A673 (cell line): ENCODE results near the gene ANAPC5. TPM values are rescaled to one million over a fixed set of nuclear protein-coding genes. Genes with fewer than 3 reads are reported as not detected.

Experiments used
- BruUV-seq: library from RNA; stranded (reverse); fragments of 400-500 nt; replicated peaks from 2 replicates; lab custom pipeline; 2021; lab: Mats Ljungman, UMichigan
- CTCF ChIA-PET: fragments of 300-600 bp; sonication (Branson Sonifier 250); formaldehyde crosslinking; loops from one replicate; lab custom pipeline; 2022; ENCODE audit warnings: antibody characterized with exemption; lab: Charles Lee
- POLR2A ChIA-PET: fragments of 300-600 bp; sonication (Branson Sonifier 250); formaldehyde crosslinking; loops from one replicate; lab custom pipeline; 2022; ENCODE audit warnings: antibody characterized with exemption; ENCODE audit not compliant: low non-redundant PET; lab: Charles Lee
- DNase-seq: peaks from one replicate; pipeline ENCODE4 v3.0.0-alpha.2; 2015; ENCODE audit warnings: low spot score
- H3K27ac ChIP-seq: fragments of 200-600 bp; sonication (generic); 2 replicates; pipeline ENCODE4 v1.5.1; 2016; ENCODE audit warnings: mixed run types, low read depth, mild to moderate bottlenecking, mixed read lengths, antibody characterized with exemption, low read length; ENCODE audit not compliant: poor library complexity, severe bottlenecking
- H3K27me3 ChIP-seq: fragments of 200-600 bp; sonication (generic); replicated peaks from 2 replicates; pipeline ENCODE4 v1.6.1; 2017; ENCODE audit warnings: mixed run types, low read depth, mild to moderate bottlenecking, mixed read lengths, antibody characterized with exemption, low read length; ENCODE audit not compliant: insufficient read depth, poor library complexity
- H3K36me3 ChIP-seq: fragments of 200-600 bp; sonication (generic); 2 replicates; pipeline ENCODE4 v1.6.1; 2016; ENCODE audit warnings: mixed run types, mild to moderate bottlenecking, mixed read lengths, antibody characterized with exemption, low read length; ENCODE audit not compliant: insufficient read depth, poor library complexity, severe bottlenecking
- H3K4me1 ChIP-seq: fragments of 200-600 bp; sonication (generic); 2 replicates; pipeline ENCODE4 v1.6.1; 2017; ENCODE audit warnings: mixed run types, mild to moderate bottlenecking, mixed read lengths, antibody characterized with exemption, low read length; ENCODE audit not compliant: insufficient read depth, poor library complexity, severe bottlenecking
- H3K4me3 ChIP-seq: fragments of 200-600 bp; sonication (generic); 2 replicates; pipeline ENCODE4 v1.5.1; 2016; ENCODE audit warnings: low read depth, mixed run types, mild to moderate bottlenecking, mixed read lengths, low read length; ENCODE audit not compliant: poor library complexity, severe bottlenecking
- H3K9me3 ChIP-seq: fragments of 200-600 bp; sonication (generic); 2 replicates; pipeline ENCODE4 v1.6.1; 2016; ENCODE audit warnings: mixed run types, low read depth, mild to moderate bottlenecking, mixed read lengths, antibody characterized with exemption, low read length; ENCODE audit not compliant: poor library complexity, severe bottlenecking
- EZH2 ChIP-seq: fragments of 200-600 bp; sonication (generic); IDR thresholded peaks from 2 replicates; pipeline ENCODE4 v1.6.1; 2017; ENCODE audit warnings: borderline replicate concordance, low read depth, mild to moderate bottlenecking, mixed read lengths, antibody characterized with exemption, low read length; ENCODE audit not compliant: poor library complexity, severe bottlenecking
- intact Hi-C: fragments of 100-400 bp; cut with micrococcal nuclease; formaldehyde crosslinking; loops from one replicate; pipeline ENCODE4 v1.10.0; 2022; ENCODE audit not compliant: unreplicated experiment
- total RNA-seq: library from RNA; stranded (reverse); gene quantifications from 2 replicates; pipeline ENCODE4 v1.2.3, GENCODE V29; 2021
- TF ChIP-seq, protein P1 (sequence below): fragments of 300-800, 200-600 bp; sonication (generic); conservative IDR thresholded peaks from 2 replicates; pipeline ENCODE4 v1.5.1; 2017; ENCODE audit warnings: low read depth, mild to moderate bottlenecking, antibody characterized with exemption, low read length, moderate library complexity, mixed read lengths

Gene ANAPC5
- total RNA-seq, 1 experiment from 2014 or later: 142 TPM

DNA sequence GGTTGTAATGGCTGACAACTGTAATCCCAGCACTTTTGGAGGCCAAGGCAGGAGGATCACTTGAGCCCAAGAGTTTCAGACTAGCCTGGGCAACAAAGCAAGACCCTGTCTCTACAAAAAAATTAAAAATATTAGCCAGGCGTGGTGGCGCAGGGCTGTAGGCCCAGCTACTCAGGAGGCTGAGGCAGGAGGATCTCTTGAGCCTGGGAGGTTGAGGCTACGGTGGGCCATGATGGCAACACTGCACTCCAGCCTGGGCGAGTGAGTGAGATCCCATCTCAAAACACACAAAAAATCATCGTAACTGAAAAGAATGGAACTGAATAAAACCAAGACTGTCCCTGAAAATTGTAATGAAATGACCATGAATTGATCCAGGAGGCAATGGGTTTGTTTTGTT, 61.8 kb downstream of the ANAPC5 start:
- no peak for TF ChIP-seq EZH2
- TF ChIP-seq, protein P1, sequence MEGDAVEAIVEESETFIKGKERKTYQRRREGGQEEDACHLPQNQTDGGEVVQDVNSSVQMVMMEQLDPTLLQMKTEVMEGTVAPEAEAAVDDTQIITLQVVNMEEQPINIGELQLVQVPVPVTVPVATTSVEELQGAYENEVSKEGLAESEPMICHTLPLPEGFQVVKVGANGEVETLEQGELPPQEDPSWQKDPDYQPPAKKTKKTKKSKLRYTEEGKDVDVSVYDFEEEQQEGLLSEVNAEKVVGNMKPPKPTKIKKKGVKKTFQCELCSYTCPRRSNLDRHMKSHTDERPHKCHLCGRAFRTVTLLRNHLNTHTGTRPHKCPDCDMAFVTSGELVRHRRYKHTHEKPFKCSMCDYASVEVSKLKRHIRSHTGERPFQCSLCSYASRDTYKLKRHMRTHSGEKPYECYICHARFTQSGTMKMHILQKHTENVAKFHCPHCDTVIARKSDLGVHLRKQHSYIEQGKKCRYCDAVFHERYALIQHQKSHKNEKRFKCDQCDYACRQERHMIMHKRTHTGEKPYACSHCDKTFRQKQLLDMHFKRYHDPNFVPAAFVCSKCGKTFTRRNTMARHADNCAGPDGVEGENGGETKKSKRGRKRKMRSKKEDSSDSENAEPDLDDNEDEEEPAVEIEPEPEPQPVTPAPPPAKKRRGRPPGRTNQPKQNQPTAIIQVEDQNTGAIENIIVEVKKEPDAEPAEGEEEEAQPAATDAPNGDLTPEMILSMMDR: no peak
- Histone ChIP-seq H3K36me3 (peaks cover 7% of the 10 kb centered on the region), H3K4me3 (no peak overlapping the region), H3K27me3 (no peaks in the 10 kb centered on the region), H3K27ac (no peak overlapping the region), H3K9me3 (no peaks in the 10 kb centered on the region), H3K4me1 (peaks cover 8% of the 10 kb centered on the region)
- BruUV-seq: no TSS peak
- POLR2A ChIA-PET: no interaction called here
- DNase-seq: no peak
- intact Hi-C loops: no loop called here
- CTCF ChIA-PET: no interaction called here

DNA sequence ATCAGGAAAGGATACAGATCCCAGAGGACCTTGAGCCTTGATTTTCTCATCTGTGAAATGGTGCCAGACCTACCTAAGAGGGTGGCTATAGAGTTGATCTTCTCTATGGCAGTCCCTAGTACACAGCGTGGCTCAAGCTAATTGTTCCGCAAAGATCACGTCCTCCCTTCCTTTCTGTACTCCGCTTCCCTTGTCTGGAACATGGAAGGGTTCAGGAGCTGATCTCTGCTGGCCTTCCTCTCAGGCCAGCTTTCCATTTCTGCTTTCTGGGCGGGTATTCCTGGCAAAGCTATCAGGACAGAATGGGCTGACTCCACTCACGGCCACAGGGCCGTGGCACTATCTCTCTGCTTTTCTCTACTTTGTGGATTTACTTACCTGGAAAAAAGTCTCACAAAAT, 62.2 kb downstream of the ANAPC5 start:
- POLR2A ChIA-PET: no interaction called here

DNA sequence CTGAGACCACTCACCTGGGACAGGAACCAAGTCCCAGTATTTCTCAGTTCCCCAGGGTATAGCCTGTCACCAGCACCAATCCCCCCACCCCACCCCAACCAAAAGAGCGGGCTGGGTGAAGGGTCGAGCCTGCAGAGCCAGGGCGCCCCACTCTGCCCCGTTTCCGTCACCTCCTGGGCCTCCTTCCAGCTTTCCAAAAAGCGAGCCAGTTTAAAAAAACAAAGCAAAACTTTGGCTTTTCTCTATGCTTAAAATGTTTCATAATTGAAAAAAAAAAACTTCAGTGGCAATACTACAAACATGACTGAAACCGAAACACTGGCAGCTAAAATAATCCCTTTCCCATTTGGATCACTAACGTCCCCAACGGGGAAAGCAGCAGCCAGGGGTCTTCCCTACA, 63.2 kb downstream of the ANAPC5 start:
- no TSS peak for BruUV-seq
- CTCF ChIA-PET: no interaction called here

More for the DNA sequence above, 62.2 kb downstream of the ANAPC5 start:
- H3K36me3 ChIP-seq: peaks cover 7% of the 10 kb centered on the region
- no peak overlapping the region for H3K4me3 ChIP-seq
- no peaks in the 10 kb centered on the region for H3K27me3 ChIP-seq
- no TSS peak for BruUV-seq
- no peak for TF ChIP-seq EZH2
- TF ChIP-seq, protein P1: no peak
- CTCF ChIA-PET: no interaction called here
- intact Hi-C loops: no loop called here
- H3K27ac ChIP-seq: no peak overlapping the region
- H3K4me1 ChIP-seq: peaks cover 4% of the 10 kb centered on the region
- DNase-seq: no peak
- H3K9me3 ChIP-seq: no peaks in the 10 kb centered on the region

More for the DNA sequence above, 63.2 kb downstream of the ANAPC5 start:
- Histone ChIP-seq H3K4me1 (no peaks in the 10 kb centered on the region), H3K27ac (no peak overlapping the region), H3K36me3 (peaks cover 7% of the 10 kb centered on the region), H3K27me3 (no peaks in the 10 kb centered on the region), H3K4me3 (no peak overlapping the region), H3K9me3 (no peaks in the 10 kb centered on the region)
- POLR2A ChIA-PET: no interaction called here
- TF ChIP-seq, protein P1: no peak
- no peak for TF ChIP-seq EZH2
- no peak for DNase-seq
- intact Hi-C loops: no loop called here
